Measurements from ENCODE around the gene KPNA1. TPM values are rescaled to one million over a fixed set of nuclear protein-coding genes. Genes with fewer than 3 reads are reported as not detected.
"Not testable (repeated sequence)": the region's sequence is repeated elsewhere in the genome, so short reads cannot be mapped to it uniquely, and the experiment has no call there.

Gene KPNA1
- polyA plus RNA-seq, 4 donors = 41.3 to 50.4 (median 48.9) TPM

- no peak for DNase-seq (ENCODE audit: low read depth in 4 of 4, low spot score in 2 of 4)
Measured at GRCh38 chr3:122523317-122523716, 8.6 kb upstream of the KPNA1 start.

DNA sequence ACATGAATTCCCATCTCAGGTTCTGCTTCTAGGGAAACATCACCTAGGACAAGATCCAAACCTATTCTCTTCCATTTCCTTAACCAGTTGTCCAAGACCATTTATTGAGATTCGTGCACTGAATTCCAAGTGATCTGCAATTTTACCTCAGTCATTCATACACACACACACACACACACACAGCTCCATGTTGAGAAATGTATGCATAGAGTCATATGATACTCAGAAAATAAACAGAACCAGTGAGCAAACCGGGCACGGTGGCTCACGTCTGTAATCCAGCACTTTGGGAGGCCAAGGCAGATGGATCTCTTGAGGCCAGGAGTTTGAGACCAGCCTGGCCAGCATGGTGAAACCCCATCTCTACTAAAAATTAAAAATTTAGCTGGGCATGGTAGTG, 6.1 kb upstream of the KPNA1 start:
- DNase-seq (ENCODE audit: low read depth in 4 of 4, low spot score in 2 of 4) = no peak

- no peak for DNase-seq (ENCODE audit: low read depth in 4 of 4, low spot score in 2 of 4)
Measured at GRCh38 chr3:122519693-122520092, 5.0 kb upstream of the KPNA1 start.

DNA sequence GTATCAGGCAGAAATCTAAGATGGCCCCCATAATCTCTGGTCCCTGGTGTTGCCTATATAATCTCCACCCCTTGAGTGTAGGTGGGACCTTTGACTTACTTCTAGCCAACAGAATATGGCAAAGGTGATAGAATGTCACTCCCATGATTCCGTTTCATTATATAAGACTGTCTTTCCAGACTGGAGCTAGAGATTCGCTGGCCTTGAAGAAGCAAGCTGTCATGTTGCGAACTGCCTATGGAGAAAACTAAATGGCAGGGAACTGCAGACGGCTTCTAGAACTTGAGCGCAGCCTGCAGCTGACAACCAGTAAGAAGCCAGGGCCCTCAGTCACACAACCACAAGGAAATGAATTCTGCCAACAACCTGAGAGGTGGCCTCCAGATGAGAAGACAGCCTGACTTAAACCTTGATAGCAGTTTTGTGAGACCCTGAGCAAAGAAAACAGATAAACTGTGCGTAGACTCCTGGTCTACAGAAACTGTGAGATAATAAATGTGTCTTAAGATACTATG, 2.2 kb upstream of the KPNA1 start:
- DNase-seq (ENCODE audit: low read depth in 4 of 4, low spot score in 2 of 4) = no peak

- DNase-seq (ENCODE audit: low read depth in 4 of 4, low spot score in 2 of 4) = no peak
Measured at GRCh38 chr3:122515870-122516269, 1.1 kb upstream of the KPNA1 start.

- no peak for DNase-seq (ENCODE audit: low read depth in 4 of 4, low spot score in 2 of 4)
Measured at GRCh38 chr3:122515020-122515468, 305 bp upstream of the KPNA1 start.

DNA sequence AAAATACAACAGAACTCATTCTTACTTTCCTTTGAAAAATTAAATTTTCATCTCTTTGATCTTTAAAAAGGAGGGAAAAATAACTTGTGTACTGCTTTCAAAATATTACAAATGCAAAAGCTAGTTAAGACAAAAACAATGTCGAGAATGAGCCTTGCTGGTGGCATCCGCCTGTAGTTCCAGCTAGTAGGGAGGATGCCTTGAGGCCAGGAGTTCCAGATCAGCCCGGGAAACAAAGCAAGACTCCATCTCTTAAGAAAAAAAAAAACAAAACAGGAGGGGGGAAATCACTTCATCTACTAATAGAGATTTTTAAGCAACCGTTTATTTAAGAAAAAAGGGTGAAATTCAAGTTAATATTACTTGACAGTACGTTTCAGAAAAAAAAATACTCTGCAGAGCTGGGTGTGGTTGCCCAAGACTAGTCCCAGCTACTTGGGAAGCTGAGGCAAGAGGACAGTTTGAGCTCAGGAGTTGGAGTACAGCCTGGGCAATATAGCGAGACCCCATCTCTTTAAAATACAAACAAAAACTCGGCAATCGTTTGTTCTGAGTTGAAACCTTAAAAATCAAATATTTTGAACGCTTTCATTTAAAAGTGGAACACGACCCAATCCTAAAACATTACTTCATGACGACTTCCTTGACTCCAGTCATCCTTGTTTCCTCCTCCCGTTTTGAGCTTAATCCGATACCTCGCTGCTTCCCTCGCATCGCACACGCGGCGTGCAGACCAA, 1.2 kb downstream of the KPNA1 start:
- DNase-seq (ENCODE audit: low read depth in 4 of 4, low spot score in 2 of 4) = peak in 1 of 4 donors; percentile 48

DNA sequence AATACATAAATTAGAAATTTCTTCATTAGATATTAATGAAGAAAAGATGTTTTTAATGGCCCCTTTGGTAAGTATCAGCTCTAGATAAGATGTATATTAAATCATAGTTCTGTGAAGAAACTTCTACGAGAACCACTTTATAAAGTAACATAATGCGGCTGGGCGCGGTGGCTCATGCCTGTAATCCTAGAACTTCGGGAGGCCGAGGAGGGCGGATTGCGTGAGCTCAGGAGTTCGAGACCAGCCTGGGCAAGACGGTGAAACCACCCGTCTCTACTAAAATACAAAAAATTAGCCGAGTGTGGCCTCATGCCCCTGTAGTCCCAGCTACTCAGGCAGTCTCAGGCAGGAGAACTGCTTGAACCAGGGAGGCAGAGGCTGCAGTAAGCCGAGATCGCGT, 2.5 kb downstream of the KPNA1 start:
- no peak for DNase-seq (ENCODE audit: low read depth in 4 of 4, low spot score in 2 of 4)

DNA sequence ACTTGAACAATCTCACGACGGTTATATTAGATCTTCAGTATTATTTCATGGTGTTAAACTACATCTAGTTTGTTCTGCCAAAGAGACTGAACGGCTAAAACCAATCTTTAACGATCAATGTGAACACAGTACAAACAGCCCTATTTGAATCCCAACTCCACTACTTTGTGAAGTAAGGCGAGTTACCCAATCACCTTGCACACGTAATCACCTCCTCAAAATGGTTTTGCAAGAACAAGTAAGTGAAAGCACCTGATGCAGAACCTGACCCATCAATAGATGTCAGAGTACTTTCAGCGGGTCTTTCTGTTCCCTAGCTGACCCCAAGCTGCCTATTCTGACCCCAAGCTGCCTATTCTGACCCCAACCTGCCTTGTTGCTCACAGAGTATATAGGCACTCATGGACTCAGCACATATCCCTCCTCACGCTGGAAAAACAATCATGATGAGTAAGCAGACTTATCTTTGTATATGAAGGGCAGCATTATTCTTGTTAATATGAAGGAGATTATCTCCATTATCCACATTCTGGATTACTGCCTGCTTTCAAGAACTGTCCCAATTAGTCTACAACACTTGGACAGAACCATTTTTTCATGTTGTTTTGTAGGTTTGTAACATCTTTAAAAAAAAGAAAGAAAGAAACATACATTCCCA, 3.7 kb downstream of the KPNA1 start:
- no peak for DNase-seq (ENCODE audit: low read depth in 4 of 4, low spot score in 2 of 4)

DNA sequence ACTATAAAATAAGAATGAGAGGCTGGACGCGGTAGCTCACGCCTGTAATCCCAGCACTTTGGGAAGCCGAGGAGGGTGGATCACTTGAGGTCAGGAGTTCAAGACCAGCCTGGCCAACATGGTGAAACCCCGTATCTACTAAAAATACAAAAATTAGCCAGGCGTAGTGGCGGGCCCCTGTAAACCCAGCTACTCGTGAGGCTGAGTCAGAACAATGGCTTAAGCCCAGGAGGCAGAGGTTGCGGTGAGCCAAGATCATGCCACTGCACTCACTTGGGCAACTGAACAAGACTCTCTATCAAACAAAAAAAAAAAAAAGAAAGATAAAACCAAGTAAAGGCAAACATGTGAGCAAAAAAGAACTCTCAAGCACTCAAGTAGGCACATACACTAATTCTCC, 5.8 kb downstream of the KPNA1 start:
- DNase-seq (ENCODE audit: low read depth in 4 of 4, low spot score in 2 of 4) = not testable (repeated sequence)

GRCh38 chr3:122508135-122508914, 6.4 kb downstream of the KPNA1 start:
- no peak for DNase-seq (ENCODE audit: low read depth in 4 of 4, low spot score in 2 of 4)

GRCh38 chr3:122506450-122506849, 8.3 kb downstream of the KPNA1 start:
- no peak for DNase-seq (ENCODE audit: low read depth in 4 of 4, low spot score in 2 of 4)

DNA sequence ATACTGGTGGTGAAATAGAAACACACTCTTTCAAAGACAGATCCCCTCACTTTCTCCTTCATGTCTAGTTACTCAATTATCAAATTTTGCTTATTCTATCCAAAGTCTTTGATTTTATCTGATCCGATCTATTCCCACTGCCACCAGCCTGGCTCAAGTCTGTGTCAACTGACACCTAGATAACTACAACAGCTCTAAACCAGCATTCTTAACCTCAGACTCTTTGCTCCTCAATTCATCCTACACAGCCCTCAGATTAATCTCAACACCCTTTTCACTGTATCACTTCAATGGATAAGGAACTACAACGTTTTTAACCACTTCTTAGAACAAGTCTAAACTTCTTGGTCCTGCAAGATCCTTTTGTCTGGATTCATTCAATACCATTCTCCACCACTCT, 9.1 kb downstream of the KPNA1 start:
- no peak for DNase-seq (ENCODE audit: low read depth in 4 of 4, low spot score in 2 of 4)

- no peak for DNase-seq (ENCODE audit: low read depth in 4 of 4, low spot score in 2 of 4)
Measured at GRCh38 chr3:122502941-122503340, 11.8 kb downstream of the KPNA1 start.

DNA sequence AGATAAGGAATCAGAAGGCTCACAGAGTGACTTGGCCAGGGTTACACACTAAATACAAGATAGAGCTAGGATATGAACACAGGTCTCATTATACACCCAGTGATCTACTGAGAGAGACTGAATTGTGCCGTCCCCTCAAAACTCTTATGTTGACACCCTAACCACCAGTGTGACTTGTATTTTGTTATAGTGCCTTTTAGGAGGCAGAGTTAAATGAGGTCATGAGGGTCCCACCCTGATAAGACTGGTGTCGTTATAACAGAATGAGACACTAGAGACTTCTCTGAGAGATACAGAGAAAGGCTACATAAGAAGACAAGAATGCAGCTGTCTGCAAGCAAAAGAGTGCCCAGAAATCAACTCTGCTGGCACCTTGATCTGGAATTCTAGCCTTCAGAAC, 12.6 kb downstream of the KPNA1 start:
- no peak for DNase-seq (ENCODE audit: low read depth in 4 of 4, low spot score in 2 of 4)

- DNase-seq (ENCODE audit: low read depth in 4 of 4, low spot score in 2 of 4) = not testable (repeated sequence)
Measured at GRCh38 chr3:122500964-122501363, 13.8 kb downstream of the KPNA1 start.

- no peak for DNase-seq (ENCODE audit: low read depth in 4 of 4, low spot score in 2 of 4)
Measured at GRCh38 chr3:122498152-122498551, 16.6 kb downstream of the KPNA1 start.

GRCh38 chr3:122497425-122497824, 17.3 kb downstream of the KPNA1 start:
- DNase-seq (ENCODE audit: low read depth in 4 of 4, low spot score in 2 of 4) = no peak

DNA sequence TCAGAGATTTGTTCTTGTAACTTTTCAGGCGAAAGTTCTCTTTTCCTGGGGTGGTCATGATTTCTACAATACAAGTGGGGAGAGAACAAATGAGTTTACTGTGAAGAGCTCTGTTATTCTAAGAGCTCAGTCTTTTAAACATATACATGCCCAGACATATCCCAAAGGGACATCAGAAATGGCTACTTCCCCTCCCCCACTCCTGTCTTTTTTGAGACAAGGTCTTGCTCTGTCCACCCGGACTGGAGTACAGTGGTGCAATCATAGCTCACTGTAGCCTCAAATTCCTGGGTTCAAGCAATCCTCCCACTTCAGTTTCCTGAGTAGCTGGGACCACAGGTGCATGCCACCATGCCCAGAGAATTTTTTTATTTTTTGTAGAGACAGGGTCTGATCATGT, 18.2 kb downstream of the KPNA1 start:
- no peak for DNase-seq (ENCODE audit: low read depth in 4 of 4, low spot score in 2 of 4)

DNA sequence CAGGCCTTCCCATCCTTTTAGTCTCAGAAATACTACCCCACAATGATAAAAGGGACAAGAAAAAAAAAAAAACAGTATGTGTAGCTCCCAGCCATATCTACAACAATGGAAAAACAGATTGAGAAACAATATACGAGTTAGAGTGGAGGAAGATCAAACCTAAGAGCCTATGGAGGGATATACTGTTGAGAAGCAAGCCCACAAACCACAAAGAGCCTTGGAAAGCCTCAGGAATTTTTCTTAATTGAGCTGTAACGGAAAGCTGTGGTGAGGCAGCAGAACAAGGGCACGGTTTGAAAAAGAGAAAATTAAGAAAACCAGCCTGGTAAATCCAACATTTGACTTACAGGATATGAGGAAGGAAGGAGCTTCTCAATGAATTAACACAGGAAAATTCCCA, 21.4 kb downstream of the KPNA1 start:
- no peak for DNase-seq (ENCODE audit: low read depth in 4 of 4, low spot score in 2 of 4)

DNA sequence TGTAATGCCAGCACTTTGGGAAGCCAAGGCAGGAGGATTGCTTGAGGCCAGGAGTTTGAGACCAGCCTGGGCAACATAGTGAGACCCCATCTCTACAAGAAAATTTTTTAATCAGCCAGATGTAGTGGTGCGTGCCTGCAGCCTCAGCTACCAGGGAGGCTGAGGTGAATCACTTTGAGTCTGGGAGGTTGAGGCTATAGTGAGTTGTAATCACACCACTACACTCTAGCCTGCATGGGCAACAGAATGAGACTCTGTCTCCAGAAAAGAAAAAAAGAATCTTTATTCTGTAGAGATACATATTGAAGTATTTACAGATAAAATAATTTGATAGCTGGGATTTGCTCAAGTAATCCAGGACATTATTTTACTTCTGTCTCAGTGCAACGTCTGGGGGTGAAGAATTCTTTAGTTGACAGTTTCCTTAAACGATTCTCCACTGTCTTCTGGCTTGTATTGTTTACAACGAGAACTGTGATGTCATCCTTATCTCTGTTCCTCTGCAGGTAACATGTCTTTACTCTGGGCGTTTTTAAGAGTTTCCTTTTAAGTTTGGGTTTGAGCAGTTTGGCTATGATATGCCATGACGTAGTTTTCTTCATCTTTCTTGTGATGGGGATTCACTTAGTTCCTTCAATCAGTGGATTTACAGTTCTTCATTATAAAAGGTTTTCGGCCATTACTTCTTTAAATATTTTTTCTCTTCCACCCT, 26.3 kb downstream of the KPNA1 start:
- no peak for DNase-seq (ENCODE audit: low read depth in 4 of 4, low spot score in 2 of 4)
